ENCODE measurements around the gene CCDC110.

The CCDC110 gene

GRCh38 chr4:185421366-185422124 is 50.0 kb downstream of the CCDC110 start:
- DNase-seq (ENCODE audit: low read depth) = peak; percentile 32

GRCh38 chr4:185416955-185417354 is 54.6 kb downstream of the CCDC110 start:
- DNase-seq (ENCODE audit: low read depth) = no peak

DNA sequence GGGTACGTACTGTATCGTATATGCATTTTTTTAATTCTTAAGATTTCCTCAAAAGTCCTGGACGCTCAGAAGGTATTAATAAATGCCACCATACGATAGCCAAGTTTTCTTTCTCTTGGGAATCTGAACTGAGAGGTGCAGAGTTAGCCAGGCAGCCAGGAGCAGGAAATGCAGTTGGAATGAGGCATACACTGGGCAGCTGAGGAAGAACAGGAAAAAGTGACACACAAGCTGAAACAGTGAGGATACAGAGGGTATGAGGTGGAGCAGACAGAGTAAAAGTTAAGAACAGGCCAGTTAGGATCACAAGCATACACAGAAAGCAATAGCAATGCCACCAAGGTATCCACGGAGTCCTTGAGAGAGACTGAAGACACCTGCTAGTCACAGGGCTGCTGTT is 59.1 kb downstream of the CCDC110 start:
- no peak for DNase-seq (ENCODE audit: low read depth)

DNA sequence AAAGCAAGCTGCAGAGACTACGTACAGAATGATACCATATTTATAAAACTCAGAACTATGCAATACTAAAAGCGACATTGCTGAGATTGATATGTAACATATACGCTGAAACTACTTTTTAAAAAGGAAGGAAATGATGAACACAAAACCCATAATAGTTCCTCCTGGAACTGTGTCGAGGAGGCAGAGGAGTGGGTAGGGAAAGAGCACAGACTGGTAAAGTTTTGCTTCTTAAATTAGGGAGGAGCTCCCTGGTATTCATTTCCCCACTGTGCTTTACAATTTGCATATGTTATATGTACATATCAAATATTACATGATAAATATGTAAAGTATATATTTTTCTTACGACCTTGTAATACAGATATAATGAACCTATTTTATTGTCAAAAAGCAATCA is 59.7 kb downstream of the CCDC110 start:
- DNase-seq (ENCODE audit: low read depth) = no peak

DNA sequence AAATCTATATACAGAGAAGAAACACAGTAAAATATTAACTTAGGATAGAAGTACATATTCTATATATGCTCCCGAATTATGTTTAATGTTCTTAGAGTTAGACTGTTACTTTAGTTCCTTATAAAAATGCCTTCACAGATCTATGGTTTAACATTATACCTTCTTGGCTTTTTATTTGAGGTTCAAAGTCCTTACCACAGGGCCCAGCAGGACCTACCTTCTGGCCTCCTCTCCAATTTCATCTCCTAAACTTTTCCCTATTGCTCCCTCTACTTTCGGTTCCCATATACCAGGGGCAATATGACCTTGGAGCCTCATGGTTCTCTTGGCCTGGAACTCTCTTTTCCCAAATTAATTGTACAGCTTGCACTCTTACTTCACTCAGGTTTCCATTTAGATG is 63.1 kb downstream of the CCDC110 start:
- no peak for DNase-seq (ENCODE audit: low read depth)

GRCh38 chr4:185405296-185405999 is 66.1 kb downstream of the CCDC110 start:
- no peak for DNase-seq (ENCODE audit: low read depth)

- DNase-seq (ENCODE audit: low read depth) = no peak
These were observed 67.5 kb downstream of the CCDC110 start for GRCh38 chr4:185404031-185404430.

- DNase-seq (ENCODE audit: low read depth) = no peak
These were observed 72.1 kb downstream of the CCDC110 start for GRCh38 chr4:185399466-185399865.

GRCh38 chr4:185398618-185399017 is 72.9 kb downstream of the CCDC110 start:
- no peak for DNase-seq (ENCODE audit: low read depth)

DNA sequence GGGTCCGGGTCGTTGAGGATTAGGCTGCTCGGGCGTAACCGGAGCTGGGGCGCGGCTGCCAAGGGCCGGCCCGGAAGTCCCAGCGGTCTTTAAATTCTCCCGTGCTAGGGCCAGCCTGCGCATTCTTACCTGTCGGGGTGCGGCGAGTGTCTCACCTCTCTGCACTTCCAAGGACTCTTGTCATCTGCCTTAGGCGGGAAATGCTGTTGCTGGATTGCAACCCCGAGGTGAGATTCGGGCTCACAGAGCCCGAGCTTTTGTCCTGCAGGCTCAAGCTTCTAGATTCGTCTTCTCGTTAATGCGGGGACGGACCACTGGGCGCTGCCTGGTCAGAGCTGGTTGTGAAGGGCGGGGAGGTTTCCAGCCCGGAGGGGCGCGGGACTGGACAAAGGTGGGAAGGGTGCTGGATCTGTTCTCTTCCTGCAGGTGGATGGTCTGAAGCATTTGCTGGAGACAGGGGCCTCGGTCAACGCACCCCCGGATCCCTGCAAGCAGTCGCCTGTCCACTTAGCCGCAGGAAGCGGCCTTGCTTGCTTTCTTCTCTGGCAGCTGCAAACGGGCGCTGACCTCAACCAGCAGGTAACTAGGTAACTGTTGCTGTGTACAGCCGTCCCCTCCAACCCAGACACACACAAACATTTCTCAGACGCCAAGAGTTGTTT is 74.7 kb downstream of the CCDC110 start, which contains the start of gene ANKRD37:
Gene ANKRD37 (plus strand): TSS at position 118 of the 662 bp plus-strand sequence. CDS start 83 bp downstream, at position 201.
- DNase-seq (ENCODE audit: low read depth) = no peak

DNA sequence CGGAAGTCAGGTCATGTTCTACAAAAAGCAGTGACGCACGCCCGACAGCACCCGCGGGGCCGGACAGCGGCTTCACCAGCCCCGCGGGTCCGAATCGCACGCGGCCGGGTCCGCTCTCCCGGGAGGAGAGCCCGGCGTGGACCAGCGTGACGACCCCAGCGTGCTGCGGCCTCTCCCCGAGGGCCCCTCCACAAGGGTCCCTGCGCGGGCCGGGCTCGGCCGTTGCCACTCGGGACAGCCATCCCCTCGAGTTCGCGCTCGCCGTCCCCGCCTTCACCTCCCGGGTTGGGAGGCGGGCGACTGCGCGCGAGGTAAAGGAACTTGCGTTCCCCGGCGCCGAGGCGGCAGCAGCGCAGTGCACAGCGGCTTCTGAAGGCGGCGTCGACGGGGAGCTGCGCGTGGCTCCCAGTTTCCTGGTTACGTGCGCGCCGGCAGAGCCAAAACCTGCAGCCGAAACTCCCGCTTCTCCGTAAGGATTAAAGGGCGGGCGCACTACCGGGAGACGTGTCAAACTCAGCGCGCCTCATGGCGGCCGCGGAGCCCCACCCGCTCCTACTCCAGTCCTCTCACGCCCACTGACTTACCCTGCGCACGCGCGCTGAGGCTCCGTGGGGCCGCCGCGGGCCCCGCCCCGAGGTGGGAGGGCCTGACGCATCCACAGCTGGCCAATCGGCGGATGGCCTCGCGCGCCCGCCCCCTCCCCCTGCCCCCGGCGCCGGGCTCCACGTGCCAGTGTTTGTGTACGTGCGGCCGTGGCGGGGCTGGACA is 75.4 kb downstream of the CCDC110 start:
- peak; percentile 94 for DNase-seq (ENCODE audit: low read depth)

- DNase-seq (ENCODE audit: low read depth) = no peak
These were observed 76.1 kb downstream of the CCDC110 start, which contains the start of gene LRP2BP for GRCh38 chr4:185395238-185395955. TSS of gene LRP2BP (minus strand) at chr4:185395924. CDS start at chr4:185378186, 17,738 bp downstream.
